ENCODE measurements around the gene KRTAP10-5. TPM values are rescaled to one million over a fixed set of nuclear protein-coding genes. Genes with fewer than 3 reads are reported as not detected.

Gene KRTAP10-5
- total RNA-seq, 4 donors from 2014 or later: not detected

- H3K4me3 ChIP-seq: no peak overlapping the region
- 87 to 89% methylated on average over 14 to 16 of the region's 23 CpGs for WGBS, 2 donors
- no peaks in the 10 kb centered on the region for H3K4me1 ChIP-seq
- H3K9me3 ChIP-seq: no peaks in the 10 kb centered on the region
- no peak for TF ChIP-seq POLR2A (IDR thresholded peaks at IDR 0.05)
- no peak for TF ChIP-seq CTCF (IDR thresholded peaks at IDR 0.05)
- intact Hi-C loops (cut with DNase I): no loop called here
- H3K27me3 ChIP-seq: peaks cover 0 to 27% (median 0%) of the 10 kb centered on the region in 4 donors
- H3K36me3 ChIP-seq: no peaks in the 10 kb centered on the region
- DNase-seq: no peak
- no peak overlapping the region for H3K27ac ChIP-seq
Observed at GRCh38 chr21:44530903-44531605, 49.4 kb downstream of the KRTAP10-5 start.

GRCh38 chr21:44530221-44530902 is 50.0 kb downstream of the KRTAP10-5 start:
- Histone ChIP-seq H3K27me3 (peaks cover 0 to 30% (median 0%) of the 10 kb centered on the region in 4 donors), H3K4me1 (no peaks in the 10 kb centered on the region), H3K9me3 (no peaks in the 10 kb centered on the region), H3K27ac (no peak overlapping the region), H3K36me3 (no peaks in the 10 kb centered on the region), H3K4me3 (no peak overlapping the region)
- 80 to 88% methylated on average over 2 to 5 of the region's 7 CpGs for WGBS, 2 donors
- intact Hi-C loops (cut with DNase I): no loop called here
- no peak for DNase-seq
- TF ChIP-seq POLR2A (IDR thresholded peaks at IDR 0.05): no peak
- no peak for TF ChIP-seq CTCF (IDR thresholded peaks at IDR 0.05)

- WGBS, 2 donors: 64 to 70% methylated on average over 3 to 12 of the region's 23 CpGs
- H3K27me3 ChIP-seq: peaks cover 0 to 32% (median 0%) of the 10 kb centered on the region in 4 donors
- H3K4me1 ChIP-seq: no peaks in the 10 kb centered on the region
- intact Hi-C loops (cut with DNase I): no loop called here
- H3K9me3 ChIP-seq: no peaks in the 10 kb centered on the region
- H3K4me3 ChIP-seq: no peak overlapping the region
- TF ChIP-seq POLR2A (IDR thresholded peaks at IDR 0.05) (no peak), CTCF (IDR thresholded peaks at IDR 0.05) (no peak)
- no peak for DNase-seq
- no peaks in the 10 kb centered on the region for H3K36me3 ChIP-seq
- no peak overlapping the region for H3K27ac ChIP-seq
Observed at GRCh38 chr21:44529503-44530125, 50.8 kb downstream of the KRTAP10-5 start.

Other genes with a start within 250 kb of the KRTAP10-5 start
- 10 to 100 TPM in 2 of 4 donors, 1 to 10 TPM in 2; 7.9 to 21.8 (median 13.7) TPM for gene CFAP410, start 241.2 kb downstream of the KRTAP10-5 start, total RNA-seq
- 1 to 10 TPM in 3 of 4 donors, under 1 TPM in 1; 0.40 to 6.9 (median 2.5) TPM for gene TRPM2, start 227.0 kb downstream of the KRTAP10-5 start, total RNA-seq
- gene LRRC3, start 125.1 kb downstream of the KRTAP10-5 start, total RNA-seq: 1 to 10 TPM in 2 of 4 donors, under 1 TPM in 2; 0.57 to 2.9 (median 1.1) TPM
- gene KRTAP10-1, start 40.4 kb downstream of the KRTAP10-5 start, total RNA-seq: not detected
- not detected for gene KRTAP10-2, start 29.1 kb downstream of the KRTAP10-5 start, total RNA-seq
- not detected for gene KRTAP10-3, start 21.8 kb downstream of the KRTAP10-5 start, total RNA-seq
- gene KRTAP10-4, start 6.9 kb downstream of the KRTAP10-5 start, total RNA-seq: not detected
- not detected for gene KRTAP10-6, start 11.9 kb upstream of the KRTAP10-5 start, total RNA-seq
- gene KRTAP10-7, start 20.0 kb upstream of the KRTAP10-5 start, total RNA-seq: not detected
- gene KRTAP10-8, start 31.5 kb upstream of the KRTAP10-5 start, total RNA-seq: not detected
- gene KRTAP10-9, start 46.5 kb upstream of the KRTAP10-5 start, total RNA-seq: not detected
- not detected for gene KRTAP10-10, start 56.8 kb upstream of the KRTAP10-5 start, total RNA-seq
- gene KRTAP10-11, start 65.8 kb upstream of the KRTAP10-5 start, total RNA-seq: not detected
- gene KRTAP12-4, start 74.1 kb upstream of the KRTAP10-5 start, total RNA-seq: not detected
- gene KRTAP12-3, start 77.3 kb upstream of the KRTAP10-5 start, total RNA-seq: not detected
- gene KRTAP12-2, start 86.3 kb upstream of the KRTAP10-5 start, total RNA-seq: not detected
- not detected for gene KRTAP12-1, start 101.6 kb upstream of the KRTAP10-5 start, total RNA-seq
- gene KRTAP10-12, start 116.6 kb upstream of the KRTAP10-5 start, total RNA-seq: not detected
- not detected for gene TSPEAR, start 131.0 kb upstream of the KRTAP10-5 start, total RNA-seq
- gene UBE2G2, start 221.2 kb upstream of the KRTAP10-5 start, total RNA-seq: 10 to 100 TPM; 27.9 to 70.0 (median 51.1) TPM
- 10 to 100 TPM; 22.9 to 55.0 (median 46.5) TPM for gene SUMO3, start 237.5 kb upstream of the KRTAP10-5 start, total RNA-seq